Measurements from ENCODE around the gene ARHGDIA. TPM values are rescaled to one million over a fixed set of nuclear protein-coding genes. Genes with fewer than 3 reads are reported as not detected.

ARHGDIA gene
- total RNA-seq, 4 donors from 2014 or later, result 115 to 173 (median 164) TPM

DNA sequence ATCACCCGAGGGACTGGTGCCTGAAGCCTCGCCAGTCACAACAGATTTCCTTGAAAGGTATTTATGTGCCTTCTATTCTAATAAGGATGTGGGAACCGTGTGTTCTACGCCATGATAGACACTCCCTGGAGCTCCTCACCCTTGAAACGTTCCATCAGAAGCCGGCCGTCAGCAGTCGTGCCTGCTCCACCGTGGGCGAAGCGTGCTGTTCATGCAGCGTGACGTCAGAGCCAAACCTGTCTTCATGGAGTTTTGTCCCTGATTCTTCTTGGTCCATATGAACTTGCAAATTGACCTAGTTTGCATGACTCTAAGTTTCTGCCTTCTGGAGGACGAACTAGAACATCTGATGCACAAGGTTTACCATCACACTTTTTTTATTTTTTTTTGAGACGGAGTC is 31.8 kb downstream of the ARHGDIA start:
- no peaks in the 10 kb centered on the region for H3K27me3 ChIP-seq
- intact Hi-C loops (cut with DNase I), result no loop called here
- TF ChIP-seq POLR2A (IDR thresholded peaks at IDR 0.05), result no peak
- TF ChIP-seq, protein P1, sequence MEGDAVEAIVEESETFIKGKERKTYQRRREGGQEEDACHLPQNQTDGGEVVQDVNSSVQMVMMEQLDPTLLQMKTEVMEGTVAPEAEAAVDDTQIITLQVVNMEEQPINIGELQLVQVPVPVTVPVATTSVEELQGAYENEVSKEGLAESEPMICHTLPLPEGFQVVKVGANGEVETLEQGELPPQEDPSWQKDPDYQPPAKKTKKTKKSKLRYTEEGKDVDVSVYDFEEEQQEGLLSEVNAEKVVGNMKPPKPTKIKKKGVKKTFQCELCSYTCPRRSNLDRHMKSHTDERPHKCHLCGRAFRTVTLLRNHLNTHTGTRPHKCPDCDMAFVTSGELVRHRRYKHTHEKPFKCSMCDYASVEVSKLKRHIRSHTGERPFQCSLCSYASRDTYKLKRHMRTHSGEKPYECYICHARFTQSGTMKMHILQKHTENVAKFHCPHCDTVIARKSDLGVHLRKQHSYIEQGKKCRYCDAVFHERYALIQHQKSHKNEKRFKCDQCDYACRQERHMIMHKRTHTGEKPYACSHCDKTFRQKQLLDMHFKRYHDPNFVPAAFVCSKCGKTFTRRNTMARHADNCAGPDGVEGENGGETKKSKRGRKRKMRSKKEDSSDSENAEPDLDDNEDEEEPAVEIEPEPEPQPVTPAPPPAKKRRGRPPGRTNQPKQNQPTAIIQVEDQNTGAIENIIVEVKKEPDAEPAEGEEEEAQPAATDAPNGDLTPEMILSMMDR (IDR thresholded peaks at IDR 0.05), result no peak

GRCh38 chr17:81838753-81839255 is 32.3 kb downstream of the ARHGDIA start:
- Histone ChIP-seq H3K9me3 (no peaks in the 10 kb centered on the region), H3K4me1 (peaks cover 8 to 10% of the 10 kb centered on the region in 2 donors), H3K27ac (no peak overlapping the region), H3K36me3 (peaks cover 7 to 14% of the 10 kb centered on the region in 2 donors), H3K27me3 (no peaks in the 10 kb centered on the region), H3K4me3 (replicated peaks in 1 of 3) (no peak overlapping the region)
- DNase-seq, result no peak
- TF ChIP-seq, protein P1 (IDR thresholded peaks at IDR 0.05), result no peak
- no peak for TF ChIP-seq POLR2A (IDR thresholded peaks at IDR 0.05)
- 36 to 37% methylated on average over 16 to 17 of the region's 17 CpGs for WGBS, 2 donors
- intact Hi-C loops (cut with DNase I), result no loop called here

More for the DNA sequence above, 31.8 kb downstream of the ARHGDIA start:
- Histone ChIP-seq H3K4me1 (peaks cover 3 to 5% of the 10 kb centered on the region in 2 donors), H3K36me3 (peaks cover 10 to 19% of the 10 kb centered on the region in 2 donors), H3K9me3 (no peaks in the 10 kb centered on the region), H3K27ac (no peak overlapping the region), H3K4me3 (replicated peaks in 1 of 3) (no peak overlapping the region)
- DNase-seq, result no peak
- 72 to 75% methylated on average over 15 of the region's 15 CpGs for WGBS, 2 donors

- no peaks in the 10 kb centered on the region for H3K27me3 ChIP-seq
- no peak for TF ChIP-seq POLR2A (IDR thresholded peaks at IDR 0.05)
- TF ChIP-seq, protein P1 (IDR thresholded peaks at IDR 0.05), result no peak
- peaks cover 12 to 13% of the 10 kb centered on the region in 2 donors for H3K4me1 ChIP-seq
- H3K9me3 ChIP-seq, result no peaks in the 10 kb centered on the region
- DNase-seq, result no peak
- intact Hi-C loops (cut with DNase I), result no loop called here
- no peak overlapping the region for H3K27ac ChIP-seq
- no peak overlapping the region for H3K4me3 ChIP-seq (replicated peaks in 1 of 3)
- 86 to 87% methylated on average over 9 of the region's 9 CpGs for WGBS, 2 donors
- H3K36me3 ChIP-seq, result peaks cover 0 to 3% of the 10 kb centered on the region in 2 donors
Measured at GRCh38 chr17:81837641-81838040, 33.5 kb downstream of the ARHGDIA start.

DNA sequence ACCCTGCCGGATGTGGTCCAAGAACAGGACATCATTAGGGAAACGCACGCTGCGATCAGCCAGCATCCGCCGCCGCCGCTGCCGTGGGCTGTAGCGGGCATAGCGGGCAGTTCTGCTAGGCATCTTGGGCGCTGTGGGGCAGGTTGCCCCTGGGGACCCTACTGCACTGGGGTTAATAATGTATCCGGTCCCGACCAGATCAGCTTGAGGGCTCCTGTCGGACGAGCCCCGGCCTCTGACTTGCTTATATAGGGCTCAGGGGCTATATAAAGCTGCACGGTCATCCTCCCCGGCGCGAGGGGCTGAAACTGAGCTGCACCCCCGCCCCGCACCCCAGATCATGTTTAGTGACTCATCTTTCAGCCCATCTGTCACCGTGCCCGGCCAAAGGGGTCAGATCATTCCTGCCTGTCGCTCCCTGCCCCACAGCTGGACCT is 36.3 kb downstream of the ARHGDIA start, which contains the start of gene PPP1R27:
Gene PPP1R27 (minus strand): TSS at position 220 of the 437 bp plus-strand sequence. CDS start 97 bp downstream, at position 123.
- H3K27me3 ChIP-seq, result no peaks in the 10 kb centered on the region
- H3K4me1 ChIP-seq, result peaks cover 16 to 22% of the 10 kb centered on the region in 2 donors
- H3K36me3 ChIP-seq, result no peaks in the 10 kb centered on the region
- WGBS, 2 donors, result 85 to 94% methylated on average over 10 to 12 of the region's 26 CpGs
- intact Hi-C loops (cut with DNase I), result no loop called here
- no peak for DNase-seq
- H3K4me3 ChIP-seq (replicated peaks in 1 of 3), result peak within 1 kb of the TSS in 2 of 3 donors; percentile 46 to 84
- peak within 1 kb of the TSS; percentile 84 to 91 (median 91) for H3K27ac ChIP-seq
- H3K9me3 ChIP-seq, result no peaks in the 10 kb centered on the region
- TF ChIP-seq, protein P1 (IDR thresholded peaks at IDR 0.05), result no peak
- no peak for TF ChIP-seq POLR2A (IDR thresholded peaks at IDR 0.05)

Data from thyroid gland (tissue), 4 donors.